ENCODE measurements around the gene NOPCHAP1.
"Not testable (repeated sequence)": the region's sequence is repeated elsewhere in the genome, so short reads cannot be mapped to it uniquely, and the experiment has no call there.

The NOPCHAP1 gene

GRCh38 chr12:104971306-104971705 is 14.8 kb upstream of the NOPCHAP1 start:
- TF ChIP-seq CTCF (IDR thresholded peaks at IDR 0.05; ENCODE audit: unreplicated experiment in 3 of 3): no peak
- H3K4me1 Mint-ChIP-seq: no peaks in the 10 kb centered on the region
- H3K36me3 Mint-ChIP-seq (ENCODE audit: low read depth): no peaks in the 10 kb centered on the region
- H3K27ac Mint-ChIP-seq: no peak overlapping the region
- H3K4me3 Mint-ChIP-seq: no peak overlapping the region
- no peaks in the 10 kb centered on the region for H3K27me3 Mint-ChIP-seq (ENCODE audit: low read depth)
- no peaks in the 10 kb centered on the region for H3K9me3 Mint-ChIP-seq

GRCh38 chr12:104973250-104973649 is 12.9 kb upstream of the NOPCHAP1 start:
- no peak for TF ChIP-seq CTCF (IDR thresholded peaks at IDR 0.05; ENCODE audit: unreplicated experiment in 3 of 3)
- H3K27me3 Mint-ChIP-seq (ENCODE audit: low read depth): no peaks in the 10 kb centered on the region
- H3K36me3 Mint-ChIP-seq (ENCODE audit: low read depth): no peaks in the 10 kb centered on the region
- H3K4me3 Mint-ChIP-seq: no peak overlapping the region
- no peak overlapping the region for H3K27ac Mint-ChIP-seq
- no peaks in the 10 kb centered on the region for H3K9me3 Mint-ChIP-seq
- no peaks in the 10 kb centered on the region for H3K4me1 Mint-ChIP-seq

- Mint-ChIP-seq H3K27ac (no peak overlapping the region), H3K4me3 (no peak overlapping the region)
- TF ChIP-seq CTCF (IDR thresholded peaks at IDR 0.05; ENCODE audit: unreplicated experiment in 3 of 3): no peak
These were observed 11.4 kb upstream of the NOPCHAP1 start for GRCh38 chr12:104974626-104975290.

GRCh38 chr12:104975587-104976343 is 10.4 kb upstream of the NOPCHAP1 start:
- Mint-ChIP-seq H3K36me3 (ENCODE audit: low read depth) (no peaks in the 10 kb centered on the region), H3K4me3 (no peak overlapping the region), H3K27me3 (ENCODE audit: low read depth) (no peaks in the 10 kb centered on the region), H3K4me1 (no peaks in the 10 kb centered on the region), H3K9me3 (no peaks in the 10 kb centered on the region), H3K27ac (no peak overlapping the region)
- TF ChIP-seq CTCF (IDR thresholded peaks at IDR 0.05; ENCODE audit: unreplicated experiment in 3 of 3): no peak

More at GRCh38 chr12:104974626-104975290, 11.4 kb upstream of the NOPCHAP1 start:
- H3K9me3 Mint-ChIP-seq: no peaks in the 10 kb centered on the region
- H3K36me3 Mint-ChIP-seq (ENCODE audit: low read depth): no peaks in the 10 kb centered on the region
- no peaks in the 10 kb centered on the region for H3K4me1 Mint-ChIP-seq
- no peaks in the 10 kb centered on the region for H3K27me3 Mint-ChIP-seq (ENCODE audit: low read depth)

GRCh38 chr12:104976703-104977102 is 9.4 kb upstream of the NOPCHAP1 start:
- Mint-ChIP-seq H3K4me3 (no peak overlapping the region), H3K9me3 (no peaks in the 10 kb centered on the region), H3K27me3 (ENCODE audit: low read depth) (no peaks in the 10 kb centered on the region), H3K27ac (no peak overlapping the region), H3K4me1 (no peaks in the 10 kb centered on the region), H3K36me3 (ENCODE audit: low read depth) (no peaks in the 10 kb centered on the region)
- no peak for TF ChIP-seq CTCF (IDR thresholded peaks at IDR 0.05; ENCODE audit: unreplicated experiment in 3 of 3)

- H3K4me1 Mint-ChIP-seq; H3K4me3 Mint-ChIP-seq; H3K27ac Mint-ChIP-seq; H3K9me3 Mint-ChIP-seq; H3K27me3 Mint-ChIP-seq (ENCODE audit: low read depth); H3K36me3 Mint-ChIP-seq (ENCODE audit: low read depth): not testable (repeated sequence)
These were observed 8.4 kb upstream of the NOPCHAP1 start for GRCh38 chr12:104977688-104978087.

Measured in nephron (organoid).